Gastrocnemius medialis (tissue), 4 donors: ENCODE results near the gene AGFG2. TPM values are rescaled to one million over a fixed set of nuclear protein-coding genes. Genes with fewer than 3 reads are reported as not detected.

Experiments used
- ATAC-seq, 2 donors: fragments of 150-250 bp; one replicate each; pipeline ENCODE4 v1.9.1; 2016
- DNase-seq, 2 donors: peaks; one replicate each; pipeline ENCODE4 v3.0.0-alpha.2; 2019
- H3K27ac ChIP-seq, 4 donors: fragments of 200-600 bp; sonication (generic); 1 replicate in 1 of 4; 2 replicates in 3 of 4; pipeline ENCODE4 v1.5.1; 2016 to 2018; ENCODE audit warnings: mild to moderate bottlenecking in 2 of 4, moderate library complexity in 1 of 4
- H3K27me3 ChIP-seq, 3 donors: fragments of 200-600 bp; sonication (generic) in 2 of 3; 1 replicate in 1 of 3; 2 replicates in 2 of 3; pipeline versions ENCODE4 v1.5.1 to v1.6.0; 2016 to 2019; ENCODE audit warnings: mild to moderate bottlenecking in 1 of 3, moderate library complexity in 1 of 3
- H3K36me3 ChIP-seq, 2 donors: fragments of 200-600 bp; sonication (generic) in 1 of 2; one replicate each; pipeline ENCODE4 v1.5.1; 2017 to 2018
- H3K4me1 ChIP-seq, 2 donors: fragments of 200-600 bp; sonication (generic) in 1 of 2; one replicate each; pipeline ENCODE4 v1.5.1; 2016 to 2017; ENCODE audit warnings: mild to moderate bottlenecking in 2 of 2
- H3K4me3 ChIP-seq, 4 donors: fragments of 200-600 bp; sonication (generic) in 3 of 4; 1 replicate in 1 of 4; 2 replicates in 3 of 4; pipeline ENCODE4 v1.5.1; 2016 to 2019; ENCODE audit warnings: mild to moderate bottlenecking in 2 of 4
- H3K9me3 ChIP-seq, 3 donors: fragments of 200-600 bp; sonication (generic) in 2 of 3; 1 replicate in 1 of 3; 2 replicates in 2 of 3; pipeline ENCODE4 v1.5.1; 2016 to 2019
- CTCF ChIP-seq, 5 experiments: fragments of 450-650 bp in 3 of 5; fragments of 200-600 bp in 2 of 5; sonication (generic) in 2 of 5; IDR thresholded peaks in 4 of 5; conservative IDR thresholded peaks in 1 of 5; 1 replicate in 4 of 5; 2 replicates in 1 of 5; pipeline ENCODE4 v1.5.1; 2016 to 2019; ENCODE audit warnings: antibody characterized with exemption in 5 of 5, mild to moderate bottlenecking in 3 of 5, moderate library complexity in 3 of 5
- POLR2A ChIP-seq, 2 donors: fragments of 450-650 bp; IDR thresholded peaks; one replicate each; pipeline ENCODE4 v1.6.1; 2017; ENCODE audit warnings: antibody characterized with exemption in 2 of 2, mild to moderate bottlenecking in 2 of 2, moderate library complexity in 2 of 2
- in situ Hi-C, 4 donors: fragments of 200-750 bp; cut with MboI; loops; one replicate each; pipeline versions ENCODE4 v1.15.0 to v1.8.0; 2017; ENCODE audit warnings: low sequenced_read_pairs in 4 of 4
- intact Hi-C: fragments of 100-400 bp; cut with DNase I; formaldehyde crosslinking; loops from one replicate; pipeline ENCODE4 v1.15.1; 2023; ENCODE audit warnings: low total_unique reads
- total RNA-seq, 4 donors: library from RNA; depleted of rRNA; stranded (reverse); fragments of >200 nt; gene quantifications; one replicate each; pipeline versions ENCODE4 v1.1.0 to v1.2.3, GENCODE V29; 2016

Gene AGFG2
- total RNA-seq, 4 donors from 2014 or later, result 10.7 to 16.4 (median 13.5) TPM

- peaks cover 0 to 69% of the 10 kb centered on the region in 2 donors for H3K36me3 ChIP-seq
- DNase-seq, result no peak
- no peak for ATAC-seq
These were observed 36.2 kb downstream of the AGFG2 start for GRCh38 chr7:100575206-100575631.

GRCh38 chr7:100575746-100576383 lies 36.9 kb downstream of the AGFG2 start:
- Histone ChIP-seq H3K9me3 (no peaks in the 10 kb centered on the region), H3K4me1 (no peaks in the 10 kb centered on the region), H3K4me3 (no peak overlapping the region), H3K27ac (no peak overlapping the region), H3K27me3 (peaks cover 6 to 28% (median 20%) of the 10 kb centered on the region in 3 donors), H3K36me3 (peaks cover 0 to 73% of the 10 kb centered on the region in 2 donors)
- TF ChIP-seq CTCF (IDR thresholded peaks at IDR 0.05 in 4 of 5, conservative IDR thresholded peaks at IDR 0.05 in 1 of 5) (no peak), POLR2A (IDR thresholded peaks at IDR 0.05) (no peak)
- ATAC-seq (no peak), DNase-seq (no peak)
- in situ Hi-C loops, result loop anchor here in 1 of 4 donors (25.0 kb wide), 1 partner anchor 286 kb away; the partner anchor contains the start of genes SLC12A9 and TRIP6
- intact Hi-C loops, result no loop called here

More at GRCh38 chr7:100575206-100575631, 36.2 kb downstream of the AGFG2 start:
- Histone ChIP-seq H3K4me3 (no peak overlapping the region), H3K4me1 (peaks cover 2 to 4% of the 10 kb centered on the region in 2 donors), H3K9me3 (no peaks in the 10 kb centered on the region), H3K27ac (no peak overlapping the region), H3K27me3 (peaks cover 10 to 35% (median 22%) of the 10 kb centered on the region in 3 donors)
- in situ Hi-C loops (loop anchor here in 1 of 4 donors (25.0 kb wide), 1 partner anchor 287 kb away; the partner anchor contains the start of genes SLC12A9 and TRIP6), intact Hi-C loops (no loop called here)
- TF ChIP-seq CTCF (IDR thresholded peaks at IDR 0.05 in 4 of 5, conservative IDR thresholded peaks at IDR 0.05 in 1 of 5) (no peak), POLR2A (IDR thresholded peaks at IDR 0.05) (no peak)

- no peak overlapping the region for H3K4me3 ChIP-seq
- no peaks in the 10 kb centered on the region for H3K4me1 ChIP-seq
- H3K27ac ChIP-seq, result no peak overlapping the region
- H3K9me3 ChIP-seq, result no peaks in the 10 kb centered on the region
- intact Hi-C loops, result no loop called here
- peaks cover 2 to 22% (median 14%) of the 10 kb centered on the region in 3 donors for H3K27me3 ChIP-seq
- ATAC-seq (no peak), DNase-seq (no peak)
- TF ChIP-seq CTCF (IDR thresholded peaks at IDR 0.05 in 4 of 5, conservative IDR thresholded peaks at IDR 0.05 in 1 of 5), result no peak
- TF ChIP-seq POLR2A (IDR thresholded peaks at IDR 0.05), result no peak
- in situ Hi-C loops, result loop anchor here in 1 of 4 donors (25.0 kb wide), 1 partner anchor 286 kb away; the partner anchor contains the start of genes SLC12A9 and TRIP6
- peaks cover 0 to 80% of the 10 kb centered on the region in 2 donors for H3K36me3 ChIP-seq
These were observed 37.5 kb downstream of the AGFG2 start for GRCh38 chr7:100576384-100576993.

GRCh38 chr7:100577103-100577502 lies 38.1 kb downstream of the AGFG2 start:
- in situ Hi-C loops, result loop anchor here in 1 of 4 donors (25.0 kb wide), 1 partner anchor 285 kb away; the partner anchor contains the start of genes SLC12A9 and TRIP6

More at GRCh38 chr7:100577103-100577502, 38.1 kb downstream of the AGFG2 start:
- intact Hi-C loops, result no loop called here
- no peaks in the 10 kb centered on the region for H3K9me3 ChIP-seq
- peaks cover 2 to 18% (median 14%) of the 10 kb centered on the region in 3 donors for H3K27me3 ChIP-seq
- no peak overlapping the region for H3K4me3 ChIP-seq
- H3K4me1 ChIP-seq, result no peaks in the 10 kb centered on the region
- ATAC-seq (no peak), DNase-seq (no peak)
- H3K27ac ChIP-seq, result no peak overlapping the region
- H3K36me3 ChIP-seq, result peaks cover 0 to 86% of the 10 kb centered on the region in 2 donors
- TF ChIP-seq POLR2A (IDR thresholded peaks at IDR 0.05), result no peak
- no peak for TF ChIP-seq CTCF (IDR thresholded peaks at IDR 0.05 in 4 of 5, conservative IDR thresholded peaks at IDR 0.05 in 1 of 5)
